Heart right ventricle (tissue), 16 donors: Measurements from ENCODE around the gene BHMT2. TPM values are rescaled to one million over a fixed set of nuclear protein-coding genes. Genes with fewer than 3 reads are reported as not detected.

ENCODE experiments used
- ATAC-seq, 8 donors: fragments of 200-7000 bp; cut with Tn5 transposase; one replicate each; pipeline ENCODE4 v1.9.1; 2020; ENCODE audit warnings: mild to moderate bottlenecking in 8 of 8, moderate library complexity in 8 of 8, moderate number of reproducible peaks in 1 of 8
- DNase-seq, 2 donors: peaks; one replicate each; pipeline ENCODE4 v3.0.0-alpha.2; 2020
- H3K27ac ChIP-seq, 10 donors: fragments of 200-600 bp; sonication (generic) in 2 of 10; one replicate each; pipeline versions ENCODE4 v1.5.0 to v1.8.0; 2020 to 2022; ENCODE audit warnings: mild to moderate bottlenecking in 3 of 10
- H3K27me3 ChIP-seq, 7 donors: fragments of 200-600 bp; one replicate each; pipeline ENCODE4 v1.8.0; 2021 to 2022; ENCODE audit warnings: mild to moderate bottlenecking in 2 of 7
- H3K36me3 ChIP-seq, 9 donors: fragments of 200-600 bp; sonication (generic) in 1 of 9; one replicate each; pipeline versions ENCODE4 v1.5.0 to v1.8.0; 2020 to 2022; ENCODE audit warnings: mild to moderate bottlenecking in 2 of 9
- H3K4me1 ChIP-seq, 9 donors: fragments of 200-600 bp; sonication (generic) in 1 of 9; one replicate each; pipeline versions ENCODE4 v1.5.0 to v1.8.0; 2020 to 2022; ENCODE audit warnings: mild to moderate bottlenecking in 4 of 9
- H3K4me3 ChIP-seq, 10 donors: fragments of 200-600 bp; sonication (generic) in 2 of 10; one replicate each; pipeline versions ENCODE4 v1.5.0 to v1.8.0; 2020 to 2022; ENCODE audit warnings: mild to moderate bottlenecking in 7 of 10, moderate library complexity in 2 of 10
- H3K9me3 ChIP-seq, 11 donors: fragments of 200-600 bp in 10 of 11; sonication (generic) in 2 of 11; one replicate each; pipeline versions ENCODE4 v1.5.0 to v1.8.0; 2013 to 2022; ENCODE audit warnings: mild to moderate bottlenecking in 2 of 11, control low read depth in 1 of 11, moderate library complexity in 1 of 11
- CTCF ChIP-seq, 9 donors: fragments of 200-600 bp; sonication (generic) in 2 of 9; IDR thresholded peaks; one replicate each; pipeline versions ENCODE4 v1.5.0 to v1.8.0; 2021 to 2022; ENCODE audit warnings: antibody characterized with exemption in 9 of 9, mild to moderate bottlenecking in 5 of 9, moderate library complexity in 1 of 9
- WGBS, 2 donors: extraction: QIAGEN DNeasy Blood & Tissue Kit; methylation state at CpG; one replicate each; pipeline ENCODE4 v1.1.7; 2013; ENCODE audit warnings: inconsistent platforms in 1 of 2; 5-methylcytosine and 5-hydroxymethylcytosine counted together
- intact Hi-C, 10 donors: fragments of 100-400 bp; cut with DNase I; formaldehyde crosslinking; loops; one replicate each; pipeline versions ENCODE4 v1.11.1 to v1.14.2; 2022
- polyA plus RNA-seq, 2 donors: library from polyadenylated mRNA; stranded (reverse); fragments of 200-250 nt; gene quantifications; one replicate each; pipeline ENCODE4 v1.2.3, GENCODE V29; 2013
- total RNA-seq, 10 donors: library from RNA; stranded (reverse); fragmentation: NEBNext Ultra II Directional in 3 of 10; extraction: Animal tissue kit (Norgen Biotek cat#: 25700) in 3 of 10; gene quantifications; one replicate each; pipeline versions ENCODE4 v1.2.1 to v1.2.4, GENCODE V29; 2021 to 2023
- donor health status: Arrhythmogenic right ventricular cardiomyopathy.
- donor health status: ischemic (EF 13 %, LVEDD 7.1; RV severe dilation, severe dysfunction).
- donor health status: healthy with polysubstance abuse.
- donor health status: DM: no; HTN: yes; CAD: no.
- donor health status: DM: no; HTN: no; CAD: no.
- donor health status: ischemic (EF 25% LVEDD 6.9; RV normal size, moderate dysfunction).
- donor health status: ischemic (EF 25% LVEDD 5.7; RV mildly dilated, moderate dysfunction).
- donor health status: healthy.
- donor health status: DM: yes; HTN: yes; CAD: no.
- donor health status: Ischemic cardiomyopathy.
- donor health status: ischemic (EF 35%, LVEDD 5.7; RV mildly dilated, moderate dysfunction).
- donor health status: nonischemic (EF 11% LVEDD 7.7; RV severe dilation, severe dysfunction).
- donor health status: DM: yes; HTN: yes; CAD: no.
- donor health status: PGD.
- donor health status: ischemic (EF 29% LVEDD 5.4; RV normal size, mild dysfunction).
- donor health status: nonischemic (EF 23%, LVEDD 6.1; RV moderate dilation, normal function).

Gene BHMT2
- total and polyA plus RNA-seq, 12 donors = 1.2 to 19.6 (median 7.4) TPM

DNA sequence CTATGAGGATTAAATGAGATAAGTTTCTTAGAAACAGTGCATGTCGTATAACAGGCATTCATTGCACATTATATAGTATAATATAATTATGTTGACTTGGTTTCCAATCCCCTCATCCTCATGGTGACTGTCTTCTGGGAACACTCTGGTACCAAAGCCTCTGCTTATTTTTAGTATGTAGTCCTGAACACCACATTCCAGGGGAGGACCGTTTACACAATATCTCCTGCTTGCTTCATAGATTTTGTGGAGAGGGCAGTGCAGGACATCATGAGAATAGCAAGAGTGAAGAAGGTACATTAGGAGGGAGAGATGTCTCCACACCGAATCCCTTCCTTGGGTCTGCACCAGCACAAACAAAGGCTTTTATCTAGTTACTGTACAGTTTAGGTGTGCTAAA is 21.5 kb downstream of the BHMT2 start:
- Histone ChIP-seq H3K27ac (no peak overlapping the region), H3K9me3 (no peaks in the 10 kb centered on the region), H3K36me3 (no peaks in the 10 kb centered on the region), H3K4me1 (peaks cover 0 to 11% (median 0%) of the 10 kb centered on the region in 9 donors), H3K4me3 (no peak overlapping the region), H3K27me3 (no peaks in the 10 kb centered on the region)
- TF ChIP-seq CTCF (IDR thresholded peaks at IDR 0.05) = no peak
- ATAC-seq = peak in 4 of 8 donors; percentile 51 to 98 (median 82)
- intact Hi-C loops = no loop called here
- 55 to 66% methylated on average over 3 of the region's 3 CpGs for WGBS, 2 donors
- DNase-seq = no peak

GRCh38 chr5:79093762-79094161 is 24.2 kb downstream of the BHMT2 start:
- 54 to 56% methylated on average over 3 of the region's 3 CpGs for WGBS, 2 donors
- DNase-seq = no peak
- H3K27me3 ChIP-seq = no peaks in the 10 kb centered on the region
- H3K36me3 ChIP-seq = no peaks in the 10 kb centered on the region
- ATAC-seq = no peak
- TF ChIP-seq CTCF (IDR thresholded peaks at IDR 0.05) = no peak
- H3K9me3 ChIP-seq = no peaks in the 10 kb centered on the region
- no peak overlapping the region for H3K4me3 ChIP-seq
- peaks cover 0 to 11% (median 0%) of the 10 kb centered on the region in 9 donors for H3K4me1 ChIP-seq
- intact Hi-C loops = loop anchor here in 1 of 10 donors (1.0 kb wide), 1 partner anchor 24 kb away; no protein-coding TSS in a partner anchor
- no peak overlapping the region for H3K27ac ChIP-seq

- 89 to 90% methylated on average over 2 of the region's 2 CpGs for WGBS, 2 donors
- H3K27ac ChIP-seq = no peak overlapping the region
- DNase-seq (no peak), ATAC-seq (no peak)
- H3K36me3 ChIP-seq = no peaks in the 10 kb centered on the region
- H3K4me1 ChIP-seq = peaks cover 0 to 15% (median 0%) of the 10 kb centered on the region in 9 donors
- no peak overlapping the region for H3K4me3 ChIP-seq
- TF ChIP-seq CTCF (IDR thresholded peaks at IDR 0.05) = no peak
- H3K9me3 ChIP-seq = no peaks in the 10 kb centered on the region
- peaks cover 0 to 37% (median 20%) of the 10 kb centered on the region in 7 donors for H3K27me3 ChIP-seq
- intact Hi-C loops = loop anchor here in 1 of 10 donors (5.0 kb wide), 1 partner anchor 79 kb away; no protein-coding TSS in a partner anchor
Measured at GRCh38 chr5:79105868-79106267, 36.3 kb downstream of the BHMT2 start.

DNA sequence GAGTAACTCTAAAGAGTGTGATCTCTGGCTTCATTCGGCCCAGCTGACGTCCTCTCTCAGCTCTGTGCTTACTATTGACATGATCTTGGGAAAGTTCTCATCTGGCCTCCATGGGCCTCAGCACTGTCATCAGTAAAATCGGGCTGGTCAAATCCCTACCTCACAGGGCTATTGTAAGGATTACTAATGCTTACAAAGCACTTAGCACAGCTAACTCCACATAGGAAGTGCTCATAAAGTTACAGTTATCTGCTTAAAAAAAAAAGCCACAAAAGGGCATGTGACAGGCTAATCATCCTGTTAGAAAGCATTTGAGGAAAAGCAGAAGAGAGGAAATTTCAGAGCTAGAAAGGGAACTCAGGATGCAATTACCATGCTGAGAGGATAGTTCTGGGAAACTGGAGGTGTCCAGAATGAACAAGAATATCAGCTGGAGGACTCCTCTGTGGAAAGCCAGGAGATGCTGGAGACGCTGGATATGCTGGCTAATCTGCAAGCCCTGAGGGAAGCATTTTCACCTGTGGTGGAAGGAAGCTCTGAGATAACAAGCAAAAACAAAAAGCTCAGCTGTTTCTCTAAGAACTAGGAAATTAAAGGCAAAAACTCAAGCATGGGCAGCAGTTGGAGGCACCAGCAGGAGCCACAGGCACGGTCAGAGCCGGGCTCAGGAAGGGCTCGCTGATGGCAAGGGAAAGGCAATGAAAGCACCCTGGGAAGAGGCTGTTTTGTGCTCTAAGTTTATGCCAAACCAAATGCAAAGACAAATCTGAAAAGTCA is 37.6 kb downstream of the BHMT2 start:
- Histone ChIP-seq H3K9me3 (no peaks in the 10 kb centered on the region), H3K36me3 (no peaks in the 10 kb centered on the region), H3K4me3 (no peak overlapping the region), H3K4me1 (peaks cover 0 to 23% (median 7%) of the 10 kb centered on the region in 9 donors), H3K27ac (peak overlapping the region in 1 of 10 donors; percentile 36), H3K27me3 (peaks cover 7 to 51% (median 33%) of the 10 kb centered on the region in 7 donors)
- intact Hi-C loops = loop anchor here in 1 of 10 donors (5.0 kb wide), 1 partner anchor 80 kb away; no protein-coding TSS in a partner anchor
- no peak for TF ChIP-seq CTCF (IDR thresholded peaks at IDR 0.05)
- DNase-seq (no peak), ATAC-seq (peak in 3 of 8 donors; percentile 35 to 61 (median 38))
- 57 to 58% methylated on average over 7 of the region's 7 CpGs for WGBS, 2 donors
